Fibroblast of lung (primary cell): Measurements from ENCODE around the gene CASQ1.

ENCODE experiments used
- EZH2 ChIP-seq: IDR thresholded peaks from 2 replicates; pipeline ENCODE4 v1.5.1; 2012; ENCODE audit warnings: low read length, control low read depth, mild to moderate bottlenecking; ENCODE audit errors: missing control alignments
- TF ChIP-seq, protein P1 (sequence below), 2 donors: IDR thresholded peaks in 1 of 2; conservative IDR thresholded peaks in 1 of 2; 1 replicate in 1 of 2; 2 replicates in 1 of 2; pipeline ENCODE4 v1.5.1; 2011 to 2012; ENCODE audit warnings: low read length in 2 of 2, control low read depth in 1 of 2, inconsistent platforms in 1 of 2, low read depth in 1 of 2, mild to moderate bottlenecking in 1 of 2

- TF ChIP-seq, protein P1, sequence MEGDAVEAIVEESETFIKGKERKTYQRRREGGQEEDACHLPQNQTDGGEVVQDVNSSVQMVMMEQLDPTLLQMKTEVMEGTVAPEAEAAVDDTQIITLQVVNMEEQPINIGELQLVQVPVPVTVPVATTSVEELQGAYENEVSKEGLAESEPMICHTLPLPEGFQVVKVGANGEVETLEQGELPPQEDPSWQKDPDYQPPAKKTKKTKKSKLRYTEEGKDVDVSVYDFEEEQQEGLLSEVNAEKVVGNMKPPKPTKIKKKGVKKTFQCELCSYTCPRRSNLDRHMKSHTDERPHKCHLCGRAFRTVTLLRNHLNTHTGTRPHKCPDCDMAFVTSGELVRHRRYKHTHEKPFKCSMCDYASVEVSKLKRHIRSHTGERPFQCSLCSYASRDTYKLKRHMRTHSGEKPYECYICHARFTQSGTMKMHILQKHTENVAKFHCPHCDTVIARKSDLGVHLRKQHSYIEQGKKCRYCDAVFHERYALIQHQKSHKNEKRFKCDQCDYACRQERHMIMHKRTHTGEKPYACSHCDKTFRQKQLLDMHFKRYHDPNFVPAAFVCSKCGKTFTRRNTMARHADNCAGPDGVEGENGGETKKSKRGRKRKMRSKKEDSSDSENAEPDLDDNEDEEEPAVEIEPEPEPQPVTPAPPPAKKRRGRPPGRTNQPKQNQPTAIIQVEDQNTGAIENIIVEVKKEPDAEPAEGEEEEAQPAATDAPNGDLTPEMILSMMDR (conservative IDR thresholded peaks at IDR 0.05 in 1 of 2, IDR thresholded peaks at IDR 0.05 in 1 of 2; ENCODE audit: low read depth in 1 of 2, low read length in 2 of 2) = no peak
- TF ChIP-seq EZH2 = no peak
Measured at GRCh38 chr1:160227034-160227433, 36.7 kb downstream of the CASQ1 start.
